ENCODE results near the gene ULK4.

DNA sequence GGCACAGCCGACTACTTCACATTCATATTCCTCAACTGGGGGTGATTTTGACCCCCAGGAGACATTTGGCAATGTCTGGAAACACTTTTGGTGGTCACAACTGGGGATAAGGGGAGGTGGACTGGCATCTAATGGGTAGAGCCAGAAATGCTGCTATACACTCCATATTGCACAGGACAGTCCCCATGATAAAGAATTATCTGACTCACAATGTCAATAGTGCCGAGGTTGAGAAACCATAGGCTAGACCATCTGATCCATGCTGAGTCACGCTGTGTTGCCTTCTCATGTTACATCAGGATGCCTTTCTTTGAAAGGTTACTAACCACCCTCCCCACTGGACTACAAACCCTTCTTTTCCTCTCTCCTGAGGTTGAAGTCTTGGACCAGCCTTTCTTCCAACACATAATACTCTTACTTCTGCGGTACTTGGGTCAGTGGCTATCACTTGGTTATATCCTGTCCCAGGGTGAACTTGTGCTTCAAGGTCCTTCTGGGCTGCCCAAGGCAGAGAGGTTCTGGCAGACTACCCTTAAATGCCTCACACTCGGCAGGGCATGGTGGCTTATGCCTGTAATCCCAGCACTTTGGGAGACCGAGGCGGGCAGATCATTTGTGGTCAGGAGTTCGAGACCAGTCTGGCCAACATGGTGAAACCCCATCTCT is 693.8 kb downstream of the ULK4 start:
- TF ChIP-seq SETDB1 (IDR thresholded peaks at IDR 0.05; ENCODE audit: insufficient read length, low read length): no peak
- TF ChIP-seq CTCF (tag by site-specific recombination; IDR thresholded peaks at IDR 0.05): no peak
- no peak for TF ChIP-seq ZNF768 (tag by site-specific recombination; IDR thresholded peaks at IDR 0.05)
- no peak for TF ChIP-seq SCRT1 (tag by site-specific recombination; IDR thresholded peaks at IDR 0.05; ENCODE audit: borderline replicate concordance)
- TF ChIP-seq, protein P1, sequence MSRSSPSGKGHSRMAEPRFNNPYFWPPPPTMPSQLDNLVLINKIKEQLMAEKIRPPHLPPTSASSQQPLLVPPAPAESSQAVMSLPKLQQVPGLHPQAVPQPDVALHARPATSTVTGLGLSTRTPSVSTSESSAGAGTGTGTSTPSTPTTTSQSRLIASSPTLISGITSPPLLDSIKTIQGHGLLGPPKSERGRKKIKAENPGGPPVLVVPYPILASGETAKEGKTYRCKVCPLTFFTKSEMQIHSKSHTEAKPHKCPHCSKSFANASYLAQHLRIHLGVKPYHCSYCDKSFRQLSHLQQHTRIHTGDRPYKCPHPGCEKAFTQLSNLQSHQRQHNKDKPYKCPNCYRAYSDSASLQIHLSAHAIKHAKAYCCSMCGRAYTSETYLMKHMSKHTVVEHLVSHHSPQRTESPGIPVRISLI (tag by site-specific recombination; IDR thresholded peaks at IDR 0.05): no peak
- TF ChIP-seq ZNF10 (tag by site-specific recombination; IDR thresholded peaks at IDR 0.05): no peak
- TF ChIP-seq TCF7L2 (IDR thresholded peaks at IDR 0.05; ENCODE audit: borderline replicate concordance, low read depth, low read length): no peak
- no peak for TF ChIP-seq PATZ1 (tag by site-specific recombination; IDR thresholded peaks at IDR 0.05)
- TF ChIP-seq, protein P2, sequence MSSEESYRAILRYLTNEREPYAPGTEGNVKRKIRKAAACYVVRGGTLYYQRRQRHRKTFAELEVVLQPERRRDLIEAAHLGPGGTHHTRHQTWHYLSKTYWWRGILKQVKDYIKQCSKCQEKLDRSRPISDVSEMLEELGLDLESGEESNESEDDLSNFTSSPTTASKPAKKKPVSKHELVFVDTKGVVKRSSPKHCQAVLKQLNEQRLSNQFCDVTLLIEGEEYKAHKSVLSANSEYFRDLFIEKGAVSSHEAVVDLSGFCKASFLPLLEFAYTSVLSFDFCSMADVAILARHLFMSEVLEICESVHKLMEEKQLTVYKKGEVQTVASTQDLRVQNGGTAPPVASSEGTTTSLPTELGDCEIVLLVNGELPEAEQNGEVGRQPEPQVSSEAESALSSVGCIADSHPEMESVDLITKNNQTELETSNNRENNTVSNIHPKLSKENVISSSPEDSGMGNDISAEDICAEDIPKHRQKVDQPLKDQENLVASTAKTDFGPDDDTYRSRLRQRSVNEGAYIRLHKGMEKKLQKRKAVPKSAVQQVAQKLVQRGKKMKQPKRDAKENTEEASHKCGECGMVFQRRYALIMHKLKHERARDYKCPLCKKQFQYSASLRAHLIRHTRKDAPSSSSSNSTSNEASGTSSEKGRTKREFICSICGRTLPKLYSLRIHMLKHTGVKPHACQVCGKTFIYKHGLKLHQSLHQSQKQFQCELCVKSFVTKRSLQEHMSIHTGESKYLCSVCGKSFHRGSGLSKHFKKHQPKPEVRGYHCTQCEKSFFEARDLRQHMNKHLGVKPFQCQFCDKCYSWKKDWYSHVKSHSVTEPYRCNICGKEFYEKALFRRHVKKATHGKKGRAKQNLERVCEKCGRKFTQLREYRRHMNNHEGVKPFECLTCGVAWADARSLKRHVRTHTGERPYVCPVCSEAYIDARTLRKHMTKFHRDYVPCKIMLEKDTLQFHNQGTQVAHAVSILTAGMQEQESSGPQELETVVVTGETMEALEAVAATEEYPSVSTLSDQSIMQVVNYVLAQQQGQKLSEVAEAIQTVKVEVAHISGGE (tag by site-specific recombination; conservative IDR thresholded peaks at IDR 0.05; ENCODE audit: low read depth): no peak
